Measurements from ENCODE around the gene OSTN.
"Not testable (repeated sequence)": the region's sequence is repeated elsewhere in the genome, so short reads cannot be mapped to it uniquely, and the experiment has no call there.

OSTN gene

GRCh38 chr3:191240486-191240885 is 41.4 kb downstream of the OSTN start:
- TF ChIP-seq CTCF (IDR thresholded peaks at IDR 0.05; ENCODE audit: borderline replicate concordance, insufficient read depth, low read depth, low read length): no peak
- H3K4me3 ChIP-seq (ENCODE audit: low read depth, low read length): no peak overlapping the region

- TF ChIP-seq CTCF (IDR thresholded peaks at IDR 0.05; ENCODE audit: borderline replicate concordance, insufficient read depth, low read depth, low read length): no peak
- H3K4me3 ChIP-seq (ENCODE audit: low read depth, low read length): no peak overlapping the region
These were observed 45.3 kb downstream of the OSTN start for GRCh38 chr3:191244242-191244867.

GRCh38 chr3:191246034-191246433 is 47.0 kb downstream of the OSTN start:
- not testable (repeated sequence) for H3K4me3 ChIP-seq (ENCODE audit: low read depth, low read length)

GRCh38 chr3:191246630-191247029 is 47.6 kb downstream of the OSTN start:
- TF ChIP-seq CTCF (IDR thresholded peaks at IDR 0.05; ENCODE audit: borderline replicate concordance, insufficient read depth, low read depth, low read length): no peak
- no peak overlapping the region for H3K4me3 ChIP-seq (ENCODE audit: low read depth, low read length)

- TF ChIP-seq CTCF (IDR thresholded peaks at IDR 0.05; ENCODE audit: borderline replicate concordance, insufficient read depth, low read depth, low read length): no peak
- no peak overlapping the region for H3K4me3 ChIP-seq (ENCODE audit: low read depth, low read length)
These were observed 54.2 kb downstream of the OSTN start for GRCh38 chr3:191253089-191253799.

GRCh38 chr3:191254098-191254873 is 55.2 kb downstream of the OSTN start:
- no peak for TF ChIP-seq CTCF (IDR thresholded peaks at IDR 0.05; ENCODE audit: borderline replicate concordance, insufficient read depth, low read depth, low read length)

GRCh38 chr3:191255156-191255555 is 56.1 kb downstream of the OSTN start:
- no peak overlapping the region for H3K4me3 ChIP-seq (ENCODE audit: low read depth, low read length)
- no peak for TF ChIP-seq CTCF (IDR thresholded peaks at IDR 0.05; ENCODE audit: borderline replicate concordance, insufficient read depth, low read depth, low read length)

More at GRCh38 chr3:191254098-191254873, 55.2 kb downstream of the OSTN start:
- H3K4me3 ChIP-seq (ENCODE audit: low read depth, low read length): no peak overlapping the region

Measured in GM12875 (cell line).